Effector memory CD8-positive, alpha-beta T cell (primary cell): ENCODE data around the gene WNT6.
"Not testable (repeated sequence)": the region's sequence is repeated elsewhere in the genome, so short reads cannot be mapped to it uniquely, and the experiment has no call there.

ENCODE experiments used
- ATAC-seq: fragments of 150-1000 bp; cut with Tn5 transposase; replicated peaks from 2 replicates; pipeline ENCODE4 v1.10.0; 2021; ENCODE audit warnings: mild to moderate bottlenecking, moderate library complexity
- DNase-seq, 3 experiments: peaks; one replicate each; pipeline ENCODE4 v3.0.0; 2021
- H3K27ac Mint-ChIP-seq, 2 donors: one replicate each; pipeline ENCODE4 v1.8.0; 2022; ENCODE audit warnings: mild to moderate bottlenecking in 2 of 2, mixed read lengths in 2 of 2, moderate library complexity in 2 of 2
- H3K27me3 Mint-ChIP-seq, 2 donors: one replicate each; pipeline ENCODE4 v1.8.0; 2022; ENCODE audit warnings: mixed read lengths in 2 of 2
- H3K36me3 Mint-ChIP-seq: one replicate; pipeline ENCODE4 v1.8.0; 2022; ENCODE audit warnings: mild to moderate bottlenecking, moderate library complexity, mixed read lengths; ENCODE audit not compliant: insufficient read depth
- H3K4me1 Mint-ChIP-seq, 2 donors: one replicate each; pipeline ENCODE4 v1.8.0; 2022; ENCODE audit warnings: low read depth in 2 of 2, mixed read lengths in 2 of 2
- H3K4me3 Mint-ChIP-seq, 2 donors: one replicate each; pipeline ENCODE4 v1.8.0; 2022; ENCODE audit warnings: mild to moderate bottlenecking in 2 of 2, mixed read lengths in 2 of 2, moderate library complexity in 2 of 2
- H3K9me3 Mint-ChIP-seq, 2 donors: one replicate each; pipeline ENCODE4 v1.8.0; 2022; ENCODE audit warnings: mixed read lengths in 2 of 2

The WNT6 gene

GRCh38 chr2:218837495-218837894, 22.1 kb upstream of the WNT6 start:
- Mint-ChIP-seq H3K9me3 (peaks cover 0 to 2% of the 10 kb centered on the region in 2 donors), H3K27me3 (peaks cover 53 to 69% of the 10 kb centered on the region in 2 donors), H3K4me3 (no peak overlapping the region), H3K27ac (no peak overlapping the region), H3K4me1 (no peaks in the 10 kb centered on the region), H3K36me3 (no peaks in the 10 kb centered on the region)
- ATAC-seq (no peak), DNase-seq (no peak)

GRCh38 chr2:218839430-218839829, 20.2 kb upstream of the WNT6 start:
- Mint-ChIP-seq H3K9me3 (peaks cover 0 to 5% of the 10 kb centered on the region in 2 donors), H3K36me3 (no peaks in the 10 kb centered on the region), H3K27me3 (peaks cover 46 to 67% of the 10 kb centered on the region in 2 donors), H3K4me1 (no peaks in the 10 kb centered on the region), H3K4me3 (no peak overlapping the region), H3K27ac (no peak overlapping the region)
- no peak for DNase-seq
- ATAC-seq, result no peak

GRCh38 chr2:218839888-218840287, 19.7 kb upstream of the WNT6 start:
- Mint-ChIP-seq H3K9me3 (peaks cover 0 to 5% of the 10 kb centered on the region in 2 donors), H3K27me3 (peaks cover 42 to 64% of the 10 kb centered on the region in 2 donors), H3K4me1 (no peaks in the 10 kb centered on the region), H3K27ac (no peak overlapping the region), H3K4me3 (no peak overlapping the region), H3K36me3 (no peaks in the 10 kb centered on the region)
- ATAC-seq (no peak), DNase-seq (no peak)

GRCh38 chr2:218844334-218844733, 15.3 kb upstream of the WNT6 start:
- H3K27ac Mint-ChIP-seq, ATAC-seq, H3K9me3 Mint-ChIP-seq, H3K4me1 Mint-ChIP-seq, DNase-seq, H3K4me3 Mint-ChIP-seq, H3K36me3 Mint-ChIP-seq: not testable (repeated sequence)
- peaks cover 32 to 37% of the 10 kb centered on the region in 2 donors for H3K27me3 Mint-ChIP-seq

- not testable (repeated sequence) for H3K27ac Mint-ChIP-seq, H3K36me3 Mint-ChIP-seq, DNase-seq, H3K4me1 Mint-ChIP-seq, H3K9me3 Mint-ChIP-seq, ATAC-seq, H3K4me3 Mint-ChIP-seq
- H3K27me3 Mint-ChIP-seq, result peaks cover 24 to 38% of the 10 kb centered on the region in 2 donors
Observed at GRCh38 chr2:218846963-218847362, 12.6 kb upstream of the WNT6 start.

GRCh38 chr2:218849721-218850120, 9.9 kb upstream of the WNT6 start:
- peaks cover 3% of the 10 kb centered on the region in 2 donors for H3K4me1 Mint-ChIP-seq
- ATAC-seq (no peak), DNase-seq (no peak)
- H3K4me3 Mint-ChIP-seq, result no peak overlapping the region
- H3K27ac Mint-ChIP-seq, result no peak overlapping the region
- peaks cover 30 to 49% of the 10 kb centered on the region in 2 donors for H3K27me3 Mint-ChIP-seq
- no peaks in the 10 kb centered on the region for H3K9me3 Mint-ChIP-seq
- peaks cover 5% of the 10 kb centered on the region for H3K36me3 Mint-ChIP-seq

GRCh38 chr2:218850796-218851195, 8.8 kb upstream of the WNT6 start:
- Mint-ChIP-seq H3K4me3 (no peak overlapping the region), H3K27ac (no peak overlapping the region), H3K4me1 (peaks cover 3% of the 10 kb centered on the region in 2 donors), H3K9me3 (no peaks in the 10 kb centered on the region), H3K36me3 (peaks cover 7% of the 10 kb centered on the region), H3K27me3 (peaks cover 41 to 60% of the 10 kb centered on the region in 2 donors)
- ATAC-seq (no peak), DNase-seq (no peak)

- Mint-ChIP-seq H3K27me3 (peaks cover 46 to 65% of the 10 kb centered on the region in 2 donors), H3K36me3 (peaks cover 7% of the 10 kb centered on the region), H3K4me3 (no peak overlapping the region), H3K9me3 (no peaks in the 10 kb centered on the region), H3K27ac (no peak overlapping the region), H3K4me1 (peaks cover 3% of the 10 kb centered on the region in 2 donors)
- DNase-seq, result no peak
- ATAC-seq, result no peak
Observed at GRCh38 chr2:218851286-218851685, 8.3 kb upstream of the WNT6 start.

- ATAC-seq, result peak; percentile 86
- Mint-ChIP-seq H3K9me3 (no peaks in the 10 kb centered on the region), H3K4me1 (no peaks in the 10 kb centered on the region), H3K36me3 (peaks cover 7% of the 10 kb centered on the region), H3K4me3 (no peak overlapping the region), H3K27me3 (peaks cover 64 to 76% of the 10 kb centered on the region in 2 donors), H3K27ac (no peak overlapping the region)
- peak; percentile 56 to 66 (median 63) for DNase-seq
Observed at GRCh38 chr2:218852911-218853667, 6.5 kb upstream of the WNT6 start.

- no peak for ATAC-seq
- Mint-ChIP-seq H3K36me3 (peaks cover 2% of the 10 kb centered on the region), H3K4me1 (no peaks in the 10 kb centered on the region), H3K4me3 (no peak overlapping the region), H3K9me3 (no peaks in the 10 kb centered on the region), H3K27ac (no peak overlapping the region), H3K27me3 (peaks cover 70 to 81% of the 10 kb centered on the region in 2 donors)
- no peak for DNase-seq
Observed at GRCh38 chr2:218853766-218854165, 5.8 kb upstream of the WNT6 start.

GRCh38 chr2:218854860-218855259, 4.7 kb upstream of the WNT6 start:
- ATAC-seq (no peak), DNase-seq (no peak)
- Mint-ChIP-seq H3K9me3 (no peaks in the 10 kb centered on the region), H3K4me3 (no peak overlapping the region), H3K27me3 (peaks cover 76 to 87% of the 10 kb centered on the region in 2 donors), H3K27ac (no peak overlapping the region), H3K4me1 (peaks cover 4 to 5% of the 10 kb centered on the region in 2 donors), H3K36me3 (peaks cover 2% of the 10 kb centered on the region)

- H3K36me3 Mint-ChIP-seq, result peaks cover 5% of the 10 kb centered on the region
- no peak overlapping the region for H3K27ac Mint-ChIP-seq
- no peak for ATAC-seq
- no peak for DNase-seq
- peaks cover 82 to 87% of the 10 kb centered on the region in 2 donors for H3K27me3 Mint-ChIP-seq
- no peak overlapping the region for H3K4me3 Mint-ChIP-seq
- H3K4me1 Mint-ChIP-seq, result peaks cover 9 to 11% of the 10 kb centered on the region in 2 donors
- H3K9me3 Mint-ChIP-seq, result no peaks in the 10 kb centered on the region
Observed at GRCh38 chr2:218855305-218856166, 4.1 kb upstream of the WNT6 start.

- H3K27ac Mint-ChIP-seq, result no peak overlapping the region
- peaks cover 83 to 87% of the 10 kb centered on the region in 2 donors for H3K27me3 Mint-ChIP-seq
- peak; percentile 15 for ATAC-seq
- H3K4me1 Mint-ChIP-seq, result peaks cover 12 to 15% of the 10 kb centered on the region in 2 donors
- H3K4me3 Mint-ChIP-seq, result no peak overlapping the region
- H3K36me3 Mint-ChIP-seq, result peaks cover 5% of the 10 kb centered on the region
- no peaks in the 10 kb centered on the region for H3K9me3 Mint-ChIP-seq
- no peak for DNase-seq
Observed at GRCh38 chr2:218856167-218856895, 3.3 kb upstream of the WNT6 start.
